ENCODE data around the gene CLIC5. TPM values are rescaled to one million over a fixed set of nuclear protein-coding genes. Genes with fewer than 3 reads are reported as not detected.

Gene CLIC5
- total RNA-seq, 1 experiment from 2014 or later: 0.20 TPM

DNA sequence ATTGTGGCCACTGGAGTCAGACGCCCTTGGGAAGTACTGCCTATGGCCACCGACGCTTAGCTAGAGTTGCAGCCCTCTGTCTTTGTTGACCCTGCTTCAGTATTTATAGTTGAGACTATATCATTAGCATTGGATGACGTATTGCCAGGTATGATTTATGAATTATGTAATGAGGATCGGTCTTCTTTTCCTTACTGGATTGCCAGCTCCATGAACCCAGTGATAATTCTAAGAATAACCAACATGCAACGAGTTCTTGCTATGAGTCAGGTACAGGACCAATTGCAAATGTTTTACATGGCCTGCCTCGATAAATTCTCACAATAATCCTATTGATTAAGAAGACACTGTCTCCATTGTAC, 63.5 kb downstream of the CLIC5 start:
- H3K9ac ChIP-seq (ENCODE audit: extremely low read depth, insufficient read length, low read length): no peak overlapping the region
- Mint-ChIP-seq H3K4me1 (peaks cover 17 to 18% of the 10 kb centered on the region in 2 experiments), H3K36me3 (ENCODE audit: insufficient read depth in 1 of 3, low read depth in 3 of 3) (no peaks in the 10 kb centered on the region), H3K9me3 (no peaks in the 10 kb centered on the region), H3K27me3 (ENCODE audit: low read depth) (peaks cover 2% of the 10 kb centered on the region), H3K27ac (no peak overlapping the region), H3K4me3 (no peak overlapping the region)
- H3K79me1 ChIP-seq (ENCODE audit: insufficient read depth, low read depth, low read length, poor library complexity, severe bottlenecking): no peaks in the 10 kb centered on the region
- no peak overlapping the region for H3K56ac ChIP-seq (ENCODE audit: insufficient read length, low read depth, low read length)
- H3K4me2 ChIP-seq (ENCODE audit: insufficient read depth, insufficient read length, low read length): no peak overlapping the region
- H4K91ac ChIP-seq (ENCODE audit: insufficient read length, low read depth, low read length): no peak overlapping the region
- no peak overlapping the region for H2BK120ac ChIP-seq (ENCODE audit: low read depth, low read length, poor library complexity, severe bottlenecking)
- no peak overlapping the region for H2BK15ac ChIP-seq (ENCODE audit: low read depth, low read length)
- no peak overlapping the region for H3K23ac ChIP-seq (ENCODE audit: insufficient read length, low read depth, low read length)
- no peaks in the 10 kb centered on the region for H4K20me1 ChIP-seq (ENCODE audit: control insufficient read depth, insufficient read depth, insufficient read length)
- H3K18ac ChIP-seq (ENCODE audit: insufficient read length, low read depth, low read length): no peak overlapping the region
- no peak overlapping the region for H2BK20ac ChIP-seq (ENCODE audit: low read depth, low read length, poor library complexity, severe bottlenecking)
- no peaks in the 10 kb centered on the region; the same call in 1 of the 2 replicates for H3K4me1 ChIP-seq (ENCODE audit: insufficient read depth, low read length)
- H3K9me3 ChIP-seq (ENCODE audit: control insufficient read depth, low read depth, low read length): no peaks in the 10 kb centered on the region
- WGBS (ENCODE audit: extremely low coverage, insufficient read length, low lambda C conversion rate): no CpG with 5 or more reads among the region's 7 CpGs
- DNase-seq: no peak
- TF ChIP-seq CTCF (conservative IDR thresholded peaks at IDR 0.05): no peak
- H3K27me3 ChIP-seq (ENCODE audit: insufficient read depth, low read length): no peaks in the 10 kb centered on the region
- H2AK5ac ChIP-seq (ENCODE audit: insufficient read length, low read length): no peak overlapping the region
- no peak overlapping the region for H3K27ac ChIP-seq (ENCODE audit: insufficient read length, low read depth, low read length)
- no peak overlapping the region for H2BK5ac ChIP-seq (ENCODE audit: insufficient read length, low read length)
- no peak overlapping the region for H4K5ac ChIP-seq (ENCODE audit: insufficient read length, low read depth, low read length)
- no peak overlapping the region for H3T11ph ChIP-seq (ENCODE audit: low read length)
- H3K79me2 ChIP-seq (ENCODE audit: insufficient read depth, low read length): no peaks in the 10 kb centered on the region
- no peak overlapping the region for H2AFZ ChIP-seq (ENCODE audit: low read length)
- H3K23me2 ChIP-seq (ENCODE audit: insufficient read length, low read depth, low read length, poor library complexity, severe bottlenecking): no peaks in the 10 kb centered on the region
- H4K8ac ChIP-seq (replicated peaks; ENCODE audit: insufficient read length, low read depth, low read length): no peak overlapping the region
- H2BK12ac ChIP-seq (ENCODE audit: insufficient read length, low read depth, low read length): no peak overlapping the region
- H3K14ac ChIP-seq (ENCODE audit: insufficient read depth, low read length): no peak overlapping the region
- H3K4ac ChIP-seq (ENCODE audit: low read depth, low read length): no peak overlapping the region

All from H9 (cell line).